SKM-1 (cell line): ENCODE measurements around the gene IRF4.
"Not testable (repeated sequence)": the region's sequence is repeated elsewhere in the genome, so short reads cannot be mapped to it uniquely, and the experiment has no call there.

Experiments
- DNase-seq: peaks from one replicate; lab custom pipeline; 2025; ENCODE audit not compliant: unreplicated experiment; lab: John Stamatoyannopoulos, UW

The IRF4 gene

DNA sequence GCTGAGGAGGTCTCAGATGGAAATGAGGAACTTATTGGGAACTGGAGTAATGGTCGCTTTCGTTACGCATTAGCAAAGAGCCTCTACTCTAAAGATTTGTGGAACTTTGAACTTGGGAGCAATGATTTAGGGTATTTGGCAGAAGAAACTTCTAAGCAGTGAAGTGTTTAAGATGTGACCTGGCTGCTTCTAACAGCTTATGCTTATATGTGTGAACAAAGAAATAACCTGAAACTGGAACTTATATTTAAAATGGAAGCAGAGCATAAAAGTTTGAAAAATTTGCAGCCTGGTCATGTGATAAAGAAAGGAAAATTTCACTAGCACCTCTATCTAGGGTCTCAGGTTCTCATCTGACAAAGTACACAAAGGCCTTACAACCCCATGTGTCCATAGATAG lies 23.5 kb downstream of the IRF4 start:
- DNase-seq, result no peak

DNA sequence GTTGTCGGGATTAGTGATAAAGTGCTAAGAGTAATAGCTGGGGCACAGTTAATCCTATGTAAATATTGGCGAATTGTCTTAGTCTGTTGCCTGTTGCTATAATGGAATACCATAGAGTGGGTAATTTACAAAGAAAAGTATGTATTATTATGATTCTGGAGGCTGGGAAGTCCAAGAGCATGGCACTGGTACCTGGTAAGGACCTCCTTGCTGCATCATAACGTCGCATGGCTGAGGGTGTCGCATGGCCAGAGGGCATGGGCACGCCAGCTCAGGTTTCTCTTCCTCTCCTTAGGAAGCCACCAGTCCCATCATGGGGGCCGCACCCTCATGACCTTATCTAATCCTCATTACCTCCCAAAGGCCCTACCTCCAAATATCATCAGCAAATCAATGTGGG lies 29.7 kb downstream of the IRF4 start:
- DNase-seq, result no peak

DNA sequence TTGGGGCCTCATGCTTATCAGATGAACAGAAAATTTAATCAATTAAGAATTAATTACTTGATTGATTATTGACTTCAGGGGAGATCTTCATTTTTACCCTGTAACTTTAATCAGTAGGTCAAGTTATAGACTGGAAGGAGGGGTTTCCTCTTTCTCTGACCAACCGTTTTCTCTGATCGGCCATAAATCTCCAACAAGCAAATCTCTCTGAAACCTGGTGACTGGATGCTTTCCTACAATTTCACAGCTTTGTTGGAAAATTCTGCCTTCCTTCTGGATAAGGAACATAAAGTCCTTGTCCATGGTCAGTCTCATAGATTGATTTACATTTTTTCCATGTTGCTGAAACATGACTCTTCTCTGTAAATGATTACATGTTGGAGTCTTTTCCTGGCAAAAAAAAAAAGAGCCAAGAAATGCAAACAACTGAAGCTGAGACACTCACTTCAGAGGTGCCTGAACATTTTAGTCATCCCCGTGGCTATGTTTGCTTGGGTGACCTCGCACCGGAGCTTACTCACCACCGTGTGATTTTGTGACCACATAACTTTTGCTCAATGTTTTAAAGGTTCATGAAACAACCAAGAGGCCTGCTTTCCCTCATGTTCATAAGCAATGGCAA lies 31.0 kb downstream of the IRF4 start:
- DNase-seq, result no peak

DNA sequence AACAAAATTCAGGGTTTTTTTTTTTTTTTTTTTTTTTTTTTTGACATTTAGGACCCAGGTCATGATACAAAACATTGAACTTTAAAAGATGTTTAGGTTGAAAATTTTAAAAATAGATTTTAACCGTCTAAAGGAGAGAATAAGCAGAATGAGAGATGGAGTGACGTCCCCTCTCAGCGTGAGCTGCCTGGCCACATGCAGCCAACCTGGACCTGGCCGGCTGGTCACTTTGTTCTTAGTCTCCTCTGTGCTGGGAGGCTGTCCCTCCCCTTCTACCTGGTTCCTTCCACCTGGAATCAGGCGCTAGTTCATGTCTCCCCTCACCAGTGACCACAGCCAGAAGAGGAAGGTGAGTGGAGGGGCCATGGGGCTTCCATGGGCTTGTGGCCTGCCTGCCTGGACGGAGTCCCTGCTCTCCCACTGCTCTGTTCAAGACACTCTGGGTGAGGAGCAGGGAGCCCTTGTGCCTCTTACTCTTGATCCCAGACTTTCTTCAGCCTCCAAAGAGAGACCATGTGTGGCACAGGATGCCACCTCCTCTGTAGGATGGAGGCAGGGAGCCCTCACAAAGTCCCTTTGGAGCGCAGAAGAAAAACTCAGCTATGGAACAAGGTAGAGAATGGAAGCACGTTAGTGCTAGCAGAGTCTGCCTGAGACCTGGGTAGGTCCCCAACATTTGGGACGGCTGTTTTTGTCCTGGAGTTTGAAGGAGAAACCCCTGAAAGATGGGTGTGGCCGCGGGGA lies 31.7 kb downstream of the IRF4 start:
- DNase-seq, result no peak

DNA sequence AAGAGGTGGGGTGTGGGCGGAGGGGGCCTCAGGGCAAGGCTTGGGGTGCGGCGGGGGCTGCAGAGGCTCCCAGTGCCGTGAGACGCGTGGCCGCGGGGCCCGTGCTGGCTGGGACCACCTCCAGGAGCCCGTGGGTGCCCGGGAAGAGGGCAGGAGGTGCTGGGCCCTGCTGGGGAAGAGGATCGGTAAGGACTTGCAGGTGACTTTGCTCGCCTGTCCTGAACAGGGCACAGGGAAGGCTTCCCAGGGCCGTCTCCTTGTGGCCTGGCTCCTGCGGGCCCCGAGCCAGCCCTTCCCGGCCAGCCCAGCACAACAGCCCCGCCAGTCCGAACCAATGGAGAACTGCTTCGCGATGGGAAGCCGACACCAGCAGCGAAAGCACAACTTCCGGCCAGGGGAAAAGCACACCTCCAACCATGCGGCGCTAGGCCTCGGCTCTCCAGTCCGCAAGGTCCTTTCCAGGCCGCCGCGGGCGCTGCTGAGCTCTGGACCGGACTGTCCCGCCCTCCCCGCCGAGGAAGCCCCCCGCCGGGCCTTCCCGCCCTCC lies 32.3 kb downstream of the IRF4 start:
- DNase-seq, result no peak

DNA sequence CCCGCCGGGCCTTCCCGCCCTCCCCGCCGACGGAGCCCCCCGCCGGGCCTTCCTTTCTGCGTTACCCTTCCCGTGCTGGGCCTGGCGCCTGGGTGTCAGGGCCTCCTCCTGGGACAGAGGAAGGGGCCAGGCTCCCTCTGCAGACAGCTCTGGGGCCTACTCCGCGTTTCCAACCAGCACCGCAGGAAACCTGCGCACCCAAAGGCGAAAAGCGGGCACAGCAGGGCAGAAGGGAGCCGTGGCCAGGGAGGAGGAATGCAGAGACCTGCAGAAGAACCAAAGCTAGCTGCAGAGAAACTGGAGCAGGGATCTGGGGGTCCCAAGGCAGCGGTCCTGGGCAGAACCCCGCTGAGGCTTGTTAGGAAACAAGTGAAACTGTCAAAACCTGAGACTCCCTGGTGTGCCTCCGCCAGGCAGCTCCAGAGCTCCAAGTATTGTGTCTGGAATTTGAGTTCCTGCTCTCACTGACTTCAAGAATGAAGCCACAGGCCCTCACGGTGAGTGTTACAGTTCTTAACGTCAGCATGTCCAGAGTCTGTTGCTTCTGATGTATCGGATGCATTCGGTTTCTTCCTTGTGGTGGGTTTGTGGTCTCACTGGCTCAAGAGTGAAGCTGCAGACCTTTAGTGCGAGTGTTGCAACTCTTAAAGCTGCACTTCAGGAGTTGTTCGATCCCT lies 33.3 kb downstream of the IRF4 start:
- DNase-seq, result no peak

DNA sequence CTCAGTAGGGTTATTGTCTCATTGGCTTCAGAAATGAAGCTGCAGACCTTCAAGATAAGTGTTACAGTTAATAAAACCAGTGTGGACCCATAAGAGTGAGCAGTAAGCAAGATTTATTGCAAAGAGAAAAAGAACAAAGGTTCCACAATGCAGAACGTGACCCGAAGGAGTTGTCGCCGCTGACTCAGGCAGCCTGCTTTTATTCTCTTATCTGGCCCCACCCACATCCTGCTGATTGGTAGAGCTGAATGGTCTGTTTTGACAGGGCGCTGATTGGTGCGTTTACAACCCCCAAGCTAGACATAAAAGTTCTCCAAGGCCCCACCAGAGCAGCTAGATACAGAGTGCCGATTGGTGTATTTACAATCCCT lies 33.9 kb downstream of the IRF4 start:
- not testable (repeated sequence) for DNase-seq

DNA sequence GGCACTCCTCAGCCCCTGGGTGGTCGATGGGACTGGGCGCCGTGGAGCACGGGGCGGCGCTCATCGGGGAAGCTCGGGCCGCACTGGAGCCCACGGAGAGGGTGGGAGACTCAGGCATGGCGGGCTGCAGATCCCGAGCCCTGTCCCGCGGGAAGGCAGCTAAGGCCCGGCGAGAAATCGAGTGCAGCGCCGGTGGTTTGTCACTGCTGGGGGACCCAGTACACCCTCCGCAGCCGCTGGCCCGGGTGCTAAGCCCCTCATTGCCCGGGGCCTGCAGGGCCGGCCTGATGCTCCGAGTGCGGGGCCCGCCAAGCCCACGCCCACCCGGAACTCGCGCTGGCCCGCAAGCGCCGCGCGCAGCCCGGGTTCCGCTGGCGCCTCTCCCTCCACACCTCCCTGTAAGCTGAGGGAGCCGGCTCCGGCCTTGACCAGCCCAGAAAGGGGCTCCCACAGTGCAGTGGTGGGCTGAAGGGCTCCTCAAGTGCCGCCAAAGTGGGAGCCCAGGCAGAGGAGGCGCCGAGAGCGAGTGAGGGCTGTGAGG lies 34.7 kb downstream of the IRF4 start:
- DNase-seq, result not testable (repeated sequence)

DNA sequence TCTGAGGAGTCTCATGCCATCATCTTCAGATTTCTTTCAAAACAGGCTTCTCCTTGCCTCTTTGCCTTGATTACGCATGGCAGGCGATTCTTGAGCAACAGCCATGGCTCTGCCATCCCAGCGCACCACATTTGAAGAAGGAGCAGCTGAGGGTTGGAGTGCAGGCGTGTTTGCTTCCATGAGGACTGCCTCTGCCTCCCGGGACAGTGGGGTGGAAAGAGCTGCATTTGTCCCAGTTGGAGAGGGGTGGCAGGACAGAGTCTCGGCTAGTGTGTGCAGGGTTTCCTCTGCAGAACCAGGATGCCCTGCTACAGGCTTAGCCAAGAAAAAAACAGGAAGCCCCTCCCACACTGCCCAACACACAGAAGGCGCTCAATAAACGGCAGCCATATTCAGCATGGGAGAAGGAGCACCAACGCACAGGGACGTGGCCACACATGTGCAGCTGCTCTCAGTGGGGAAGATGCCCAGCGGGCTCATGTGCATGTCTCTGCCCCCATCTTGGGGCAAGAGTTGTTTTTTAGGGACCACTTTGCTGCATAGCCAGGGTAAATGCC lies 36.6 kb downstream of the IRF4 start:
- no peak for DNase-seq

DNA sequence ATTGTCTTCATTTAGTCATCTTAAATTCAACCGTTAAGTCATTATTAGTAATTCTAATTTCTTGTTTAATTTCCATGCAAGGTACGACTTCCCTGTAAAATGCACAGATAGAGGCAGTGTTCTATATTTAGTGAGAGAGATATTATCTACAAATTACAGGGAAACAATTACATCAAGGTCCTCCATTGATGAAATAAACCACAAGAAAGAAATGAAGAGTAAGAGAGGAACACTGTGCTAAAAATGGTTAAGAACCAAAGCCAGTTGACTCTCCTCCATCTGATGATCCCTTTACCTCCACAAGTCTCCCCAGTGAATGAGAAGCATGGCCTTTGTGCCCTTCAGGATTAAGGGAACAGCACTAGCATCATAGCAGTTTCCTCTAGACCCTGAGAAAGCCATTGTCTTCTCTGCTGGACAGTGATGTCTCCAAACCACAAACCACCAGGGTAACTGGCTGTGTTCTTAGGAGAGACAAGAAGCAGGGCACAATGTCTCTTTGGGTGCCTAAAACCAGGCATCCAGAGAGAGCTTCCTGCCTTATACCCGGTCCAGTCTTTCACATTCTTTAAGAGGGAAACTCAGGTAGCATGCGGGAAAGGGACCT lies 38.1 kb downstream of the IRF4 start:
- DNase-seq, result no peak

DNA sequence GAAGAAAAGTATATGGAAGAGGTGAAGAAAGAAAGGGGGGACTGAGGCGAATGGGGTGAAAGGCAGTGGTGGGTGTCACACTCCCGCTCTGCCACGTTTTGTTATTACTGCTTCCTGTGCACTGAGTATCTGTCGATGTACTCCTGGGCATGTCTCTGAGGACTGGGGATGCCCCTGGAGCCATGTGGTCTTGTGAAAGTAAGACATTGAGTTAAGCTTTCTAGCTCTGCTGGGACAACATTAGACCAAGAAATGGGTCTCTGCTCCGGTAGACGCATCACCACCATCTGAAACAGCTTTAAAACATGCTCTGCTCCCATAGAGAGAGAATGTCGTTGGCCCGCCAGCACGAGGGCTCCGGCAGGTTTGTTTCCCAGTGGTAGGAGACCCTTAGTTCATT lies 40.0 kb downstream of the IRF4 start:
- no peak for DNase-seq

DNA sequence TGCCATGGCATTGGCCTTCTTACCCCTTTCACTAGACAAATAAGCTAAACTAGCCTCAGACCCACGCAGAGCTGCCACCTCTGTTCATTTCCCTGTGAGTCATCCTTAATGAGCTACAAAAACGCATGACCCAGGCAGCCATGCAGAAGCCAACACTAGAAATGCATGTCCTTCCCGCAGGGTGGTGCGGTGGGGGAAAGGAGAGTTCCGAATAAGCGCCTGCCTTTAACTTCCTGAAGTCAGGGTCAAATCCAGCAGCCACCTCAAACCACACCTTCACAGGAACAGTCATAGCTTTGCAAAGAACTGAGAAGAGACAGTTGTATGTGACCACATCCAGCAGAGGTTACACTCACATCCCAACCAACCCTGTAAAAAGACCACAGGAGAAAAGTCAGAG lies 40.4 kb downstream of the IRF4 start:
- DNase-seq, result no peak

DNA sequence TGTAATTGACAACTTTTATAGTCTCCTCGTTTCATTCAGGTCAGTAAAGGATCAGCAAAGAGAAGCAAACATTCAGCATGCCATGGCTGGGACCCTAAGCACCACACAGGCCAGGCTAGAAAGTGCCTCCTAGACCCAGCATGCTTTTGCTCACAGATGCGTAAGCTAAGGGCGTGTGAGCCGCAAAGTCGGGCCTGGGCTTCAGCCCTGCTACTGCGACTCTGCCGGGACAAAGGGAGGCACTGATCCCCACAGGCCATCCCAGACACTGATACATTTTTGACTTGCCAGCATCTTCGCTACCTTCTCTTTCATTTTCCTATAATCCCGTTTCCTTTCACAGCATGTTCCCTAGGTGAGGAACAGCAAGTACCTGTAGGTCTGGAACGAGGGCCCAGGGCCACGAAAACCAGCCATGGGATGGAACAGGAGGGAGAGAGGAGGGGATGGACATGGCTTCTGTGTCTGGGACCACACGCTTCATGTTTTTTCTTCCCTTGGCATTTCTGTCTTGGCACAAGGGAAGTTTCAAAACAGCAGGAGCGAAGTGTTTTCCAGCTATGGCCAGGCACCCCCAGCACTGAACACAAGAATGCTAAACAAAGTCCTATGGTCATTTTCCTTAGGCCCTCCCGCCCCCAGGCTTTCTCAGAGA lies 42.6 kb downstream of the IRF4 start:
- DNase-seq, result no peak

DNA sequence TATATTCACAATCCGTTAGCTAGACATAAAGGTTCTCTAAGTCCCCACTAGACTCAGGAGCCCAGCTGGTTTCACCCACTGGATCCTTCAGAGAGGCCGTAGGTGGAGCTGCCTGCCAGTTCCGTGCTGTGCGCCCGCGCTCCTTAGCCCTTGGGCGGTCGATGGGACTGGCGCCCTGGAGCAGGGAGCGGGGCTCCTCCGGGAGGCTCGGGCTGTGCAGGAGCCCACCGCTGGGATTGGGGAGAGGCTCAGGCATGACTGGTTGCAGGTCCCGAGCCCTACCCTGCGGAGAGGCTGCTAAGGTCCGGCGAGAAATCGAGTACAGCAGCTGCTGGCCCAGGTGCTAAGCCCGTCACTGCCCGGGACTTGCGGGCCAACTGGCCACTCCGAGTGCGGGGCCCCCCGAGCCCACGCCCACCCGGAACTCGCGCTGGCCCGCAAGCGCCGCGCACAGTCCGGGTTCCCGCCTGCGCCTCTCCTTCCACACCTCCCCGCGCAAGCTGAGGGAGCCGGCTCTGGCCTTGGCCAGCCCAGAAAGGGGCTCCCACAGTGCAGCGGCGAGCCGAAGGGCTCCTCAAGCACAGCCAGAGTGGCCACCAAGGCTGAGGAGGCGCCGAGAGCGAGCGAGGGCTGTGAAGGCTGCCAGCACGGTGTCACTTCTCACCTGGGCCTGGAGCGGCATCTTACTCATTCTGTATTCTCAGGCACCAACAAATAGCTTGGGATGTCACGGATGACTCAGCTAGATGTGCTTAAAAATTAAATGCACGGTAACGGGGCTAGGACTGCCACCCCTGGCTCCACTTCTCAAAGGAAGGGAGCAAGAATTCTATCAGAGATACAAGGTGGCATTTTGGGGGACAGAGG lies 44.1 kb downstream of the IRF4 start:
- DNase-seq, result no peak

DNA sequence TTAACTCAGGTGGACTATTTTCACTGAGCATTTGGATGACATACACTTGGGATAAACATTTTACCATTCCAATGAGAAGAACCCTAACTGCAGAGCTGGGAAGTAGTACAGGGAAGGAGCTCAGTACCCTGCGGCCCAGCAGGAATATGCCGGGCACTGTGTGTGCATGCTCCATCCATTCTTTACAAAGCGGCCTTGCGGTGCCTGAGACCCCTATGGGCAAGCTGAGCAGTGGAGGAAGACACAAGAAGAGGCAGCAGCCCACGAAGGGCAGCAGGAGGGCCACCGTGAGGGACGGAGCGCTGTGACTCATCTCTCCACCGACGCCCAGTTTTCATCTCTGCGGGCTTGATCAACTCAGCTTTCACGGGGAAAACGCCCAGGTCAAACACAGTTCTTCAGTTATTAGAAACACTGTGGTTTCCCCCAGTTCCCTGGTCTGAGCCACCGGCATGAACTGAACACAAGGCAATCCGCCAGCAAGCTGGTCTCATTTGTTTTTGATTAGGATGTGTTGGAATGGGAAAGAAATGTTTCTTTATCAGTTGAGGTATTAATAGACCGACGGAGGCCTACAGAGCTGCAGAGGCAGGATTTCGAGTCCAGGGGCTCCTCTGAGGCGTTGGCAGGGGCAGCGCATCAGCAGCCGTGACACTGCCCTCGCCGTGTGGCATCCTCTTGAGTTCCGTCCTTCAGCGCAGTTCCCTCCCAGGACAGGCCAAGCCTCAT lies 44.9 kb downstream of the IRF4 start:
- DNase-seq, result no peak

DNA sequence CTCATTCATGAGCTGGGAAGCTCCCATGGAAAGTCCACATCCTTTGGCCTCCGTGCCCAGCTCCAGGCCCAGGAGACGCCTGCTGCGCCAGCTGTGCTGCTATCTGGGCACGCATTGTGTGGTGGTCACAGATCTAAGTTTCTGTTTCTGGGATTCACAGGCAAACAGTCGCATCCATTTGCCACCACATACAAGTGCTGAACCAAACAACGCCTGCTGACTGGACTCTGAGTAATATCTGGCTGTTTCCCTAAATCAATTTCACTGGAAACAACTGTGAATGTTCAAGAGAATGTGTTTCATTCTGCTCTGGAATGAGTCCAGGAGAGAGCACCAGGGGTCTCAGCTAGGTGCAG lies 45.5 kb downstream of the IRF4 start:
- DNase-seq, result no peak

DNA sequence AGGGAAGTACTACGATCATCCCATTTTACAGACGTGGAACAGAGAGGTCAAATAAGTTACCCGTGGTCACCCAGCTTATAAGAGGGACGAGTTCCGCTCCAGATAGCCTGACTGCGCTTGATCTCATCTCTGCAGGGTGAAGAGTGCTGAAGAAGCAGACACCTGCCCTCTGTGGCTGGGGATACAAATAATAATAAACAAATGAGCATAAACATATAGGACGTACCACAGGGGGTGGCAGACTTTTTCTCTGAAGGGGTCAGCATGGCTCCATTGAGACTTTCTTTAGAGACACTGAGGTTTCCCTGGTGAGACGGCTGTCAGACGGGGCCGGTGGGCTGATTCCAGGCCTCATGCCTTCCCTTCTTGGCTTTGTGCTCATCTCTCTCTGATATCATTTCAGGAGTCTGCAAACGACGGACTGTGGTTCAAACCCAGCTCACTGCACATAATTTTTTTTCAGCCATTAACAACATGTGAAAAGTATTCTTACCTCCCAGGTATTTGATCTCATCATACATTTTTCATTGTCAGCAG lies 47.1 kb downstream of the IRF4 start:
- no peak for DNase-seq

DNA sequence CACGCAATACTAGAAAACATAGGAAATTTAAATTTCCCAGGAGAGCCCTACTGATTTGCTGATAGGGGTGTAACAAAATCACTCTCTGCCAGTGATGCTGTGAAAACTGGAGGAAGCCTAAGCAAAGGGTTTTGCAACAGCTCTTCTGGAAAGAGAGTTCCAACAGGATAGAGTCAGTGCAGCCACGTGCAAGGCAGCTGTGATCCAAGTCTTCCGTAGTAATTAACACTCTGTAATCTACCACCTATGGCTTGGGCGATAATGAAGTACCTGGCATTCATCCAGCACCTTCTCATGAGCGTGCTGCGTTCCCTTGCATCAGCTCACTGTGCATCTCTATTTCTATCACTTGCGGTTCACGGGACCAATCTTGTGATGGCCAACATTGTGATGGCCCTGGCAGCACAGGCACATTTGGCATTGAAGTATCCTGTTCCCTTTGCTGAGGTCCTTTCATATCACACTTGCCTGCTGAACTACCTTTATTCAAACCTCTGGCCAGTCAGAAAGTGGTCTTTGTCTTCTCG lies 48.2 kb downstream of the IRF4 start:
- no peak for DNase-seq
